Activated CD8-positive, alpha-beta T cell treated with anti-CD3 and anti-CD28 coated beads, Interleukin-2, amount 10 ng/mL, durations not matched to agents 7 days and 5 days (primary cell): ENCODE results near the gene SLX4. TPM values are rescaled to one million over a fixed set of nuclear protein-coding genes. Genes with fewer than 3 reads are reported as not detected.
A peak's percentile ranks its signal among the peaks of the same experiment; 100 is the strongest.

ENCODE experiments used
- ATAC-seq: fragments of 150-1000 bp; cut with Tn5 transposase; one replicate; pipeline ENCODE4 v1.10.0; 2021; ENCODE audit warnings: moderate library complexity
- CTCF ChIA-PET: fragments of 350-600 bp; sonication (Branson Sonifier 250); formaldehyde crosslinking; loops from one replicate; lab custom pipeline; 2021; ENCODE audit warnings: antibody characterized with exemption; lab: Charles Lee
- POLR2A ChIA-PET: fragments of 350-600 bp; sonication (Branson Sonifier 250); formaldehyde crosslinking; loops from one replicate; lab custom pipeline; 2021; ENCODE audit warnings: antibody characterized with exemption; lab: Charles Lee
- DNase-seq: peaks from one replicate; pipeline ENCODE4 v3.0.0-alpha.2; 2020
- H3K27ac Mint-ChIP-seq: one replicate; pipeline ENCODE4 v1.8.0; 2021; ENCODE audit warnings: mild to moderate bottlenecking, mixed read lengths
- H3K27me3 Mint-ChIP-seq: one replicate; pipeline ENCODE4 v1.8.0; 2021; ENCODE audit warnings: low read depth, mixed read lengths
- H3K36me3 Mint-ChIP-seq: one replicate; pipeline ENCODE4 v1.8.0; 2021; ENCODE audit warnings: low read depth, mixed read lengths
- H3K4me1 Mint-ChIP-seq: one replicate; pipeline ENCODE4 v1.8.0; 2021; ENCODE audit warnings: low read depth, mixed read lengths
- H3K4me3 Mint-ChIP-seq: one replicate; pipeline ENCODE4 v1.8.0; 2021; ENCODE audit warnings: mild to moderate bottlenecking, mixed read lengths
- H3K9me3 Mint-ChIP-seq: one replicate; pipeline ENCODE4 v1.8.0; 2022; ENCODE audit warnings: mixed read lengths; ENCODE audit not compliant: insufficient read depth
- total RNA-seq, 2 experiments: library from RNA; stranded (reverse); gene quantifications; one replicate each; pipeline ENCODE4 v1.2.3, GENCODE V29; 2021

Gene SLX4
- total RNA-seq, 2 experiments from 2014 or later, result 16.3 to 16.5 TPM

DNA sequence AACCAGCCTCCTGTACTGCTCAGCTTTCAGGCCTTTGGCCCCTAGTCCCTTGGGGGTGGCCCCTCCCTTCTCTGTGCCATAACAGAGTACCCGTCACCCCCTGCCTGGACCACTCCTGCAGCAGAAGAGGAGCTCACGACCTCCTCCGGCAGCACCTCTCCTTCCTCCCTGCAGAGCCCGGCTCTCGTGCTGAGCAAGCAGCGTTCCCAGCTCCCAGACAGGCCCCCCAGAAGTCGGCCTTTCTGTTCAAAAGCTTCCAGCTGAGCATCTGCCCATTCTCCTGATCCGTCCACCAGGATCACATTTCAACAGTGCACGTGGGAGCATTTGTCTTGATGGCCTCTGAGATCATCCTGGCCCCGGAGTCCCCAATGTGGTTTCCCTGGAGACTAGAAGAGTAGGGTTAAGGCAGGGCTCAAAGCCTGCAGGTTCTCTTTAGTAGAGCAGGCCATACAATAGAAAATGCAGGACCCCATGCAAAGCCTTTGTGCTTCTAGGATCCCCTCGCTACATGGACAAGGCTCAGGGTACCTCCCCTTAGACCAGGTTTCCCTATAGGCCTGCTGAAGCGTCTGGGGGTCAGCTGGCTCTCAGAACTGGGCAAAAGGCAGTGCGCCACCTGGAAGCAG is 69.8 kb downstream of the SLX4 start:
- ChIA-PET POLR2A (interaction anchor here (1.2 kb wide), 1 partner anchor 12 kb away, joined by 3 read pairs; no protein-coding TSS in a partner anchor), CTCF (interaction anchor here (0.9 to 1.1 kb wide), 2 partner anchors 26 to 37 kb away, joined by 3 read pairs; no protein-coding TSS in a partner anchor)
- Mint-ChIP-seq H3K27ac (no peak overlapping the region), H3K27me3 (no peaks in the 10 kb centered on the region), H3K36me3 (peaks cover 52% of the 10 kb centered on the region), H3K4me3 (no peak overlapping the region), H3K9me3 (no peaks in the 10 kb centered on the region), H3K4me1 (no peaks in the 10 kb centered on the region)
- ATAC-seq, result no peak
- no peak for DNase-seq

DNA sequence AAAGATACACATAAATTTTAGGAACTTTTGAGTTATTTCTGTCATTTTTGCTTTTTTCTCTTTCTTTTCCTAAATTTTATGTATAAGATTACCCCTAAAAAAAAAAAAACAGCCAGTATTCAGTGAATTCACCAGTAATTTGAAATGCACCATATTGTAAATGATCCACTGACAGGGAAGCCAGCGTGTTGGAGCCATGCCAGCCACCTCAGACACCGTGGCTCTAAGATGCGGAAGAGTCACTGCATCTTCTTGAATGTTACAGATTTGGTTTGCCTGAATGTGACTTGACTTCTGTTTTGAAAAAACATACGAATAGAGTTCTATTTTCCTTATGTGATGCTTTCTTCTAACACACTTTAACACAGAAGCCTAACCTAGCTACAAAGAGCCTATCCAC is 73.2 kb downstream of the SLX4 start:
- POLR2A ChIA-PET, result no interaction called here
- peaks cover 40% of the 10 kb centered on the region for H3K36me3 Mint-ChIP-seq
- no peak overlapping the region for H3K4me3 Mint-ChIP-seq
- no peak overlapping the region for H3K27ac Mint-ChIP-seq
- ATAC-seq (no peak), DNase-seq (no peak)
- no peaks in the 10 kb centered on the region for H3K4me1 Mint-ChIP-seq
- CTCF ChIA-PET, result interaction anchor here (1.7 kb wide), 1 partner anchor 9 kb away, joined by 5 read pairs; no protein-coding TSS in a partner anchor
- H3K9me3 Mint-ChIP-seq, result no peaks in the 10 kb centered on the region
- no peaks in the 10 kb centered on the region for H3K27me3 Mint-ChIP-seq

DNA sequence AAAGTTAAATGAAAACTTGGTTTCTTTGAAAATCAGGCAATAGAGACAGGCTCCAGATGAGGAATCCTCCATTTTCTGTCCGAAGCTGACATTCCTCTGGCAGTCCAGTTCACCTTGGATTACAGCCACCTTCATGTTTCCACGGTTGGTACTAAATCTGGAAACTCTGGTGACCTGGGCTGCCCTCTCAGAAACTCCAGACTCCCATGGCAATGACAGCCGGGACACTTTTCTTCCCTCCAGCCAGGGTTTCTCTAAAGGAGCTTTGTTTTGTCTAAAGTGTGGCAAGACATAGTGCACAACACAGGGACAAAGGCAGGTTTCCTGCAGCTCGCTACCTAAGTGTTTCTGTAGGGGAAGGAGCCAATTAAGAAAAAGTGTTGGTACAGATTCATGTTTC is 74.6 kb downstream of the SLX4 start:
- CTCF ChIA-PET, result interaction anchor here (0.7 to 1.2 kb wide), 2 partner anchors 9 to 75 kb away, joined by 3 to 5 read pairs; partner anchors contain the start of gene SLX4
- POLR2A ChIA-PET, result interaction anchor here (0.6 to 1.7 kb wide), 5 partner anchors 9 to 44 kb away, joined by 3 to 5 read pairs (median 3); no protein-coding TSS in a partner anchor

DNA sequence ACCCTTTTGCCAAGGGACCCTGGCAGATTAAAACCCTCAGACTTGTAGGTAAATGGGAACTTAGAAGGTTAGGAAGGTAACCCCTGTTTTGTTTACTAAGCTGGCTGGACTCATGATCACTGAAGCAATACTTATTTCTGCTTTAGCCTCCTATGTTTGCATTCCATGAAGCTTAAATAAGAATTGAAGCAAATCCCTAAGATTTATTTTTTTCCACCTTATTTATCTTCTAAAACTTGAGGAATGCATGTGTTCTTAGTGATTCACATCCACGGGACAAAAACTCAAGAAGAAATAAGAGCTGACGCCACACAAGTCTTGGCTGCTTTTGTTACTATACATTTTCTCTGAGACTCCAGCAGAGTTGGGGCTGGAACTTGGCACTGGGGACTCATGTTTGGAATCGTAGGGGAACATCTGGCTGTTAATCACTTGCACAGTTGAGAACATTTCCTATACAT is 75.1 kb downstream of the SLX4 start:
- Mint-ChIP-seq H3K4me1 (no peaks in the 10 kb centered on the region), H3K27me3 (no peaks in the 10 kb centered on the region), H3K9me3 (no peaks in the 10 kb centered on the region), H3K27ac (no peak overlapping the region), H3K4me3 (no peak overlapping the region), H3K36me3 (peaks cover 37% of the 10 kb centered on the region)
- ChIA-PET CTCF (interaction anchor here (0.7 to 1.2 kb wide), 2 partner anchors 9 to 76 kb away, joined by 3 to 5 read pairs; partner anchors contain the start of gene SLX4), POLR2A (interaction anchor here (0.8 to 1.7 kb wide), 4 partner anchors 9 to 45 kb away, joined by 3 to 5 read pairs (median 4); no protein-coding TSS in a partner anchor)
- DNase-seq, result no peak
- ATAC-seq, result no peak

More for the DNA sequence above, 74.6 kb downstream of the SLX4 start:
- ATAC-seq (no peak), DNase-seq (no peak)
- Mint-ChIP-seq H3K27ac (no peak overlapping the region), H3K4me1 (no peaks in the 10 kb centered on the region), H3K27me3 (no peaks in the 10 kb centered on the region), H3K4me3 (no peak overlapping the region), H3K36me3 (peaks cover 38% of the 10 kb centered on the region), H3K9me3 (no peaks in the 10 kb centered on the region)

DNA sequence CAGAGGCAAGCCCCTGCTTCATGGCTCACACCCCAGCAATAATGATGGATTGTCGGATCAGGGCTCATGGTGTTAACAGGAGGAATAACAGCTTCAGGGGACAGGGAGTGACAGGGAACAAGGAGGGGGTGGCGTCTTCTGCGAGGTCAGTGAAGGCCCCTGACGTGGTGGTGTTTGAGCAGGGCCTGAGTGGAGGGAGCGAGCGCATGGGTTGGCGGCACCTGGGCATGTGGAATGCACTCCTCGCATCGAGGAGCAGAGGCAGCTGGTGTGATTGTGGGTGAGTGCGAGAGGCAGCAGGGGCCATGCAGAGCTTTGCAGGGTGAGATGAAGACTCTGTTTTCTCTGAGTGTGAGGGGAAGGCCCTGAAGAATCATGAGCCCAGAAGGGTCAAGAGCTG is 77.3 kb downstream of the SLX4 start:
- ChIA-PET POLR2A (no interaction called here), CTCF (no interaction called here)
- ATAC-seq, result no peak
- no peak for DNase-seq
- no peaks in the 10 kb centered on the region for H3K27me3 Mint-ChIP-seq
- H3K36me3 Mint-ChIP-seq, result peaks cover 21% of the 10 kb centered on the region
- H3K9me3 Mint-ChIP-seq, result no peaks in the 10 kb centered on the region
- no peak overlapping the region for H3K4me3 Mint-ChIP-seq
- H3K4me1 Mint-ChIP-seq, result no peaks in the 10 kb centered on the region
- H3K27ac Mint-ChIP-seq, result peak overlapping the region; percentile 62

DNA sequence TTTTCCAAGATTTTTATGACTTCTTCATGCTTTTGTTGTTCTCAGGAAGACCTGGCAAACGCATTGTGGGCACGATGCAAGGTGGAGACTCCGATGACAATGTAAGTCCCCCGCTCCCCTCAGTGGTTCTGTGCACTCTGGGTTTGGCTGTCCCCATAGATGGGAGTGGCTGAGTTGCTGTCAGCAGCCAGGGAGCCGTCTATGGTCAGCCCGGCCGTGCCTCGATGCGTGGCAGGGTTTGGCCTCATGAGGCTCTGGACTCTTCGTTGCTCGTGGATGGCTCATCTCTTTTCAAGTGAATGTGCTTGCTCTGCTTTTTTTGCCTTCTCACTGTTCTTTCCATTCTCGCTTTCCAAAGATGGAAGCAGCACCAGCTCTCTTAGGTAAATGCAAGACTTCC is 78.7 kb downstream of the SLX4 start:
- ChIA-PET CTCF (no interaction called here), POLR2A (interaction anchor here (1.2 kb wide), 1 partner anchor 18 kb away, joined by 4 read pairs; no protein-coding TSS in a partner anchor)
- no peaks in the 10 kb centered on the region for H3K9me3 Mint-ChIP-seq
- no peak overlapping the region for H3K27ac Mint-ChIP-seq
- DNase-seq (no peak), ATAC-seq (no peak)
- H3K4me3 Mint-ChIP-seq, result no peak overlapping the region
- no peaks in the 10 kb centered on the region for H3K4me1 Mint-ChIP-seq
- no peaks in the 10 kb centered on the region for H3K27me3 Mint-ChIP-seq
- peaks cover 18% of the 10 kb centered on the region for H3K36me3 Mint-ChIP-seq

Other genes with a start within 250 kb of the SLX4 start
- gene ZSCAN32, start 210.6 kb downstream of the SLX4 start, total RNA-seq, result 10 to 100 TPM; 15.9 to 19.0 TPM
- 10 to 100 TPM; 10.4 to 12.3 TPM for gene ZNF174, start 210.4 kb downstream of the SLX4 start, total RNA-seq
- gene ZNF597, start 168.1 kb downstream of the SLX4 start, total RNA-seq, result 1 to 10 TPM; 2.4 to 2.7 TPM
- 10 to 100 TPM; 46.3 to 49.0 TPM for gene NAA60, start 167.9 kb downstream of the SLX4 start, total RNA-seq
- not detected for gene C16orf90, start 116.1 kb downstream of the SLX4 start, total RNA-seq
- gene CLUAP1, start 110.6 kb downstream of the SLX4 start, total RNA-seq, result 10 to 100 TPM; 15.4 to 16.1 TPM
- gene NLRC3, start 34.2 kb downstream of the SLX4 start, total RNA-seq, result 10 to 100 TPM; 92.6 to 94.6 TPM
- 10 to 100 TPM; 45.7 to 48.3 TPM for gene DNASE1, start 43.1 kb upstream of the SLX4 start, total RNA-seq
- gene TRAP1, start 105.9 kb upstream of the SLX4 start, total RNA-seq, result 100 to 1,000 TPM; 126 to 129 TPM